WTC11 (cell line): ENCODE data around the gene MLYCD. TPM values are rescaled to one million over a fixed set of nuclear protein-coding genes. Genes with fewer than 3 reads are reported as not detected.

Experiments used
- ATAC-seq: fragments of 200-7000 bp; cut with Tn5 transposase; 2 replicates; pipeline ENCODE4 v1.10.0; 2021; ENCODE audit warnings: mild to moderate bottlenecking, moderate library complexity
- CTCF ChIA-PET: fragments of 300-600 bp; sonication (Branson Sonifier 250); formaldehyde crosslinking; loops from one replicate; lab custom pipeline; 2021; ENCODE audit warnings: antibody characterized with exemption; lab: Charles Lee
- POLR2A ChIA-PET: fragments of 350-600 bp; sonication (Branson Sonifier 250); formaldehyde crosslinking; loops from one replicate; lab custom pipeline; 2021; ENCODE audit warnings: antibody characterized with exemption; lab: Charles Lee
- DNase-seq: peaks from one replicate; pipeline ENCODE4 v3.0.0; 2021; ENCODE audit warnings: low spot score
- H3K27ac Mint-ChIP-seq: 2 replicates; pipeline ENCODE4 v1.8.0; 2021; ENCODE audit warnings: mixed read lengths
- H3K27me3 Mint-ChIP-seq: 2 replicates; pipeline ENCODE4 v1.8.0; 2021; ENCODE audit warnings: low read depth, mild to moderate bottlenecking, moderate library complexity, mixed read lengths
- H3K36me3 Mint-ChIP-seq: 2 replicates; pipeline ENCODE4 v1.8.0; 2021; ENCODE audit warnings: mixed read lengths
- H3K4me1 Mint-ChIP-seq: 2 replicates; pipeline ENCODE4 v1.8.0; 2022; ENCODE audit warnings: mixed read lengths
- H3K4me3 Mint-ChIP-seq: 2 replicates; pipeline ENCODE4 v1.8.0; 2021; ENCODE audit warnings: mild to moderate bottlenecking, moderate library complexity, mixed read lengths
- H3K9me3 Mint-ChIP-seq: 2 replicates; pipeline ENCODE4 v1.8.0; 2021; ENCODE audit warnings: mixed read lengths
- AR ChIP-seq: fragments of 250-450 bp; sonication (Bioruptor Pico); IDR thresholded peaks from 2 replicates; pipeline ENCODE4 v1.9.0; 2021; ENCODE audit warnings: mild to moderate bottlenecking
- ATF1 ChIP-seq: sonication (generic); formaldehyde crosslinking; IDR thresholded peaks from 2 replicates; pipeline ENCODE4 v1.8.1; 2023; ENCODE audit warnings: mild to moderate bottlenecking, moderate library complexity, missing genetic modification reagents
- ATF2 ChIP-seq: sonication (generic); formaldehyde crosslinking; IDR thresholded peaks from 2 replicates; pipeline ENCODE4 v1.8.1; 2022; ENCODE audit warnings: low read depth, missing genetic modification reagents, borderline replicate concordance
- ATF3 ChIP-seq: sonication (generic); formaldehyde crosslinking; conservative IDR thresholded peaks from 2 replicates; pipeline ENCODE4 v1.8.1; 2022; ENCODE audit warnings: mild to moderate bottlenecking, missing genetic modification reagents
- FOXK1 ChIP-seq: sonication (generic); formaldehyde crosslinking; IDR thresholded peaks from 2 replicates; pipeline ENCODE4 v1.8.0; 2022; ENCODE audit warnings: mild to moderate bottlenecking, moderate library complexity, missing genetic modification reagents
- GRHL2 ChIP-seq: fragments of 250-450 bp; sonication (Bioruptor Pico); IDR thresholded peaks from 2 replicates; pipeline ENCODE4 v1.8.0; 2022; ENCODE audit warnings: mild to moderate bottlenecking, moderate library complexity; ENCODE audit not compliant: insufficient replicate concordance, severe bottlenecking
- GTF2I ChIP-seq: fragments of 250-450 bp; sonication (Bioruptor Pico); conservative IDR thresholded peaks from 2 replicates; pipeline ENCODE4 v1.4.0; 2021; ENCODE audit warnings: mild to moderate bottlenecking
- MAX ChIP-seq: sonication (generic); formaldehyde crosslinking; IDR thresholded peaks from 2 replicates; pipeline ENCODE4 v1.8.0; 2022; ENCODE audit warnings: mild to moderate bottlenecking, missing genetic modification reagents
- MYBL2 ChIP-seq: sonication (generic); formaldehyde crosslinking; IDR thresholded peaks from 2 replicates; pipeline ENCODE4 v1.8.1; 2023; ENCODE audit warnings: mild to moderate bottlenecking, moderate library complexity, missing genetic modification reagents
- OVOL2 ChIP-seq: fragments of 250-450 bp; sonication (Bioruptor Pico); IDR thresholded peaks from 2 replicates; pipeline ENCODE4 v1.9.0; 2021; ENCODE audit warnings: mild to moderate bottlenecking, borderline replicate concordance
- PRRX2 ChIP-seq: fragments of 250-450 bp; sonication (Bioruptor Pico); IDR thresholded peaks from 2 replicates; pipeline ENCODE4 v1.8.0; 2021; ENCODE audit warnings: mild to moderate bottlenecking
- TP53 ChIP-seq: sonication (generic); formaldehyde crosslinking; IDR thresholded peaks from 2 replicates; pipeline ENCODE4 v1.8.1; 2023; ENCODE audit warnings: mild to moderate bottlenecking, missing genetic modification reagents
- USF2 ChIP-seq: sonication (generic); formaldehyde crosslinking; IDR thresholded peaks from 2 replicates; pipeline ENCODE4 v1.8.1; 2023; ENCODE audit warnings: mild to moderate bottlenecking, missing genetic modification reagents, moderate library complexity
- ZMAT4 ChIP-seq: fragments of 250-450 bp; sonication (Bioruptor Pico); IDR thresholded peaks from 2 replicates; pipeline ENCODE4 v1.9.0; 2021; ENCODE audit warnings: mild to moderate bottlenecking
- ZNF138 ChIP-seq: sonication (generic); formaldehyde crosslinking; conservative IDR thresholded peaks from 2 replicates; pipeline ENCODE4 v1.8.1; 2022; ENCODE audit warnings: mild to moderate bottlenecking, moderate library complexity, missing genetic modification reagents
- ZNF219 ChIP-seq: sonication (generic); formaldehyde crosslinking; IDR thresholded peaks from 2 replicates; pipeline ENCODE4 v1.8.0; 2023; ENCODE audit warnings: missing genetic modification reagents, mild to moderate bottlenecking, borderline replicate concordance
- ZNF281 ChIP-seq: sonication (generic); formaldehyde crosslinking; IDR thresholded peaks from 2 replicates; pipeline ENCODE4 v1.8.0; 2023; ENCODE audit warnings: mild to moderate bottlenecking, missing genetic modification reagents
- ZNF671 ChIP-seq: fragments of 250-450 bp; sonication (Bioruptor Pico); IDR thresholded peaks from 2 replicates; pipeline ENCODE4 v1.8.0; 2021; ENCODE audit warnings: mild to moderate bottlenecking
- total RNA-seq: library from RNA; stranded (reverse); gene quantifications from 3 replicates; pipeline ENCODE4 v1.2.3, GENCODE V29; 2021

Gene MLYCD
- total RNA-seq, 1 experiment from 2014 or later: 6.3 TPM

- TF ChIP-seq ZNF281 (CRISPR knock-in tag): no peak
- TF ChIP-seq MAX: no peak
- no peak for TF ChIP-seq USF2 (CRISPR knock-in tag)
- TF ChIP-seq FOXK1: no peak
- no peak for TF ChIP-seq TP53 (CRISPR knock-in tag)
- TF ChIP-seq GTF2I (CRISPR knock-in tag): no peak
- TF ChIP-seq ATF1 (CRISPR knock-in tag): no peak
- no peak for TF ChIP-seq ATF3 (CRISPR knock-in tag)
- TF ChIP-seq AR: no peak
- TF ChIP-seq, all 79 proteins: peak for 0
- Mint-ChIP-seq H3K4me1 (peaks cover 7% of the 10 kb centered on the region), H3K27ac (no peak overlapping the region), H3K4me3 (no peak overlapping the region), H3K27me3 (peaks cover 12% of the 10 kb centered on the region), H3K36me3 (no peaks in the 10 kb centered on the region), H3K9me3 (0 out of 2 replicates have a peak, but pooled peaks cover under 1% of the 10 kb centered on the region)
- DNase-seq (no peak), ATAC-seq (no peak)
- ChIA-PET POLR2A (no interaction called here), CTCF (interaction anchor here (0.5 to 3.7 kb wide), 4 partner anchors 16 to 72 kb away, joined by 3 to 36 read pairs (median 20); partner anchors contain the start of gene SLC38A8)
These were observed 73.5 kb downstream of the MLYCD start for GRCh38 chr16:83972256-83973008.

GRCh38 chr16:83973077-83973476, 74.2 kb downstream of the MLYCD start:
- H3K4me1 Mint-ChIP-seq: peaks cover 7% of the 10 kb centered on the region
- DNase-seq: no peak
- TF ChIP-seq PRRX2 (CRISPR knock-in tag) (no peak), ZNF671 (CRISPR knock-in tag) (no peak), ZNF138 (CRISPR knock-in tag) (no peak), MAX (no peak)
- no peak overlapping the region for H3K27ac Mint-ChIP-seq
- POLR2A ChIA-PET: no interaction called here
- H3K27me3 Mint-ChIP-seq: peaks cover 12% of the 10 kb centered on the region
- CTCF ChIA-PET: interaction anchor here (1.2 kb wide), 1 partner anchor 41 kb away, joined by 4 read pairs; no protein-coding TSS in a partner anchor
- no peak overlapping the region for H3K4me3 Mint-ChIP-seq
- H3K9me3 Mint-ChIP-seq: peaks cover 6% of the 10 kb centered on the region
- no peak for ATAC-seq
- H3K36me3 Mint-ChIP-seq: peaks cover 4% of the 10 kb centered on the region

GRCh38 chr16:83973581-83974385, 74.9 kb downstream of the MLYCD start:
- Mint-ChIP-seq H3K4me1 (peaks cover 7% of the 10 kb centered on the region), H3K4me3 (no peak overlapping the region), H3K27ac (no peak overlapping the region), H3K27me3 (peaks cover 16% of the 10 kb centered on the region), H3K36me3 (peaks cover 11% of the 10 kb centered on the region), H3K9me3 (peaks cover 14% of the 10 kb centered on the region)
- ChIA-PET POLR2A (no interaction called here), CTCF (no interaction called here)
- ATAC-seq (no peak), DNase-seq (no peak)
- no peak for TF ChIP-seq ZNF219
- no peak for TF ChIP-seq GTF2I (CRISPR knock-in tag)
- TF ChIP-seq ATF2: no peak
- TF ChIP-seq MYBL2 (CRISPR knock-in tag): no peak
- no peak for TF ChIP-seq OVOL2 (CRISPR knock-in tag)
- no peak for TF ChIP-seq ZMAT4 (CRISPR knock-in tag)
- TF ChIP-seq GRHL2 (CRISPR knock-in tag): no peak
